LNCaP clone FGC (cell line): ENCODE results near the gene MB21D2.

Source experiments
- DNase-seq: peaks from one replicate; pipeline ENCODE4 v3.0.0-alpha.2; 2011; ENCODE audit warnings: low read depth
- H3K4me3 ChIP-seq: 2 replicates; pipeline ENCODE4 v1.5.1; 2011; ENCODE audit warnings: mild to moderate bottlenecking, low read depth, low read length, control low read depth
- CTCF ChIP-seq: IDR thresholded peaks from 2 replicates; pipeline ENCODE4 v1.5.1; 2012; ENCODE audit warnings: mild to moderate bottlenecking; ENCODE audit not compliant: control insufficient read depth, insufficient read depth; ENCODE audit errors: extremely low read depth

Gene MB21D2

GRCh38 chr3:192896208-192896607 lies 21.4 kb downstream of the MB21D2 start:
- DNase-seq = no peak
- H3K4me3 ChIP-seq = no peak overlapping the region
- no peak for TF ChIP-seq CTCF

- no peak for DNase-seq
- H3K4me3 ChIP-seq = no peak overlapping the region
- TF ChIP-seq CTCF = no peak
Observed at GRCh38 chr3:192894676-192895075, 23.0 kb downstream of the MB21D2 start.

GRCh38 chr3:192892981-192893700 lies 24.5 kb downstream of the MB21D2 start:
- no peak for DNase-seq
- no peak for TF ChIP-seq CTCF
- no peak overlapping the region for H3K4me3 ChIP-seq

GRCh38 chr3:192890347-192891335 lies 27.0 kb downstream of the MB21D2 start:
- TF ChIP-seq CTCF = no peak
- no peak overlapping the region for H3K4me3 ChIP-seq
- no peak for DNase-seq

- no peak for DNase-seq
- no peak for TF ChIP-seq CTCF
- no peak overlapping the region for H3K4me3 ChIP-seq
Observed at GRCh38 chr3:192889679-192890078, 28.0 kb downstream of the MB21D2 start.

- no peak overlapping the region for H3K4me3 ChIP-seq
Observed at GRCh38 chr3:192888190-192888589, 29.5 kb downstream of the MB21D2 start.

More at GRCh38 chr3:192888190-192888589, 29.5 kb downstream of the MB21D2 start:
- DNase-seq = no peak
- TF ChIP-seq CTCF = no peak
